ENCODE measurements around the gene SLC2A6. TPM values are rescaled to one million over a fixed set of nuclear protein-coding genes. Genes with fewer than 3 reads are reported as not detected.

Gene SLC2A6
- total RNA-seq, 6 donors from 2014 or later = 5.2 to 17.2 (median 7.5) TPM

DNA sequence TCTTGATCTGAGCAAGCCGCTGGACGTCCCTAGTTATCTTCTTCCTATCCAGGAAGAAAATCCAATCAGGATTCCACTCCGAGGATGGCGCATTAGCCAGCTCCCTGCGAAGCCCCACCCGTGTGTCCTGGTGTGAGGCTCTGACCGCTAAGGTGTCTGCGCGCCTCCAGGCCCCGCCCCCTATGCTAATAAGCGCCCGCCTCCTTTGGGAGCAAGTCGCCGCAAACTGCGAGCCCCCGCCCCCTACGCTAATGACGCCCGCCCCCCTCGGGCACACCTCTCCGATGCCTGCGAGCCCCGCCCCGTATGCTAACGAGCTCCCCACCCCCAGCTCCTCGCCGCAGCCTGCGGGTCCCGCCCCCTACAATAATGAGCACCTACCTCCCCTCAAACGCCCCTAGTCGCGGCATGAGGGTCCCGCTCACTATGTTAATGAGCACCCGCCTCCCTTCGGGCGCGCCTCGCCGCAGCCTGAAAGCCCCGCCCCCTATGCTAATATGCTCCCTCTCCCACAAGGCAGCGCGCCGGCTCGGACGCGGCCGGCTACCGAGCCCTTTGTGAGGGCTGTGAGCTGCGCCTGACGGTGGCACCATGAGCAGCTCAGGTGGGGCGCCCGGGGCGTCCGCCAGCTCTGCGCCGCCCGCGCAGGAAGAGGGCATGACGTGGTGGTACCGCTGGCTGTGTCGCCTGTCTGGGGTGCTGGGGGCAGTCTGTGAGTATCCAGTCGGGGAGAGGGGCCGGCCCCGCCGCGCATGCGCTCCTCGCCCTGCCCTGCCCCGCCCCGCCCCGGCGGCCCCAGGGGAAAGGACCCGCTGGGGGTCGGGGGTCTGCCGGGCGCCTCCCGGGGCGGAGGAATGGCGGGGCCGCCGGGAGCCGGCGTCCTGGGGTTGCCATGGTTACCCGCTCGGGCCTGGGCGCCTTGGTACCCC is 19.2 kb downstream of the SLC2A6 start, which contains the start of gene CACFD1:
TSS of gene CACFD1 (plus strand) at position 503 of the 929 bp plus-strand sequence. CDS start at position 592, 89 bp downstream.
- Histone ChIP-seq H3K4me3 (peak within 1 kb of the TSS; percentile 78 to 89 (median 86)), H3K9me3 (no peaks in the 10 kb centered on the region), H3K4me1 (peaks cover 17 to 46% (median 28%) of the 10 kb centered on the region in 4 donors), H3K36me3 (no peaks in the 10 kb centered on the region), H3K27me3 (no peaks in the 10 kb centered on the region), H3K27ac (peak within 1 kb of the TSS; percentile 91 to 96 (median 94))
- peak; percentile 93 to 95 for ATAC-seq (ENCODE audit: low FRiP score in 2 of 2)
- WGBS, 2 donors = 0% methylated on average over 1 to 29 of the region's 86 CpGs
- TF ChIP-seq, protein P1, sequence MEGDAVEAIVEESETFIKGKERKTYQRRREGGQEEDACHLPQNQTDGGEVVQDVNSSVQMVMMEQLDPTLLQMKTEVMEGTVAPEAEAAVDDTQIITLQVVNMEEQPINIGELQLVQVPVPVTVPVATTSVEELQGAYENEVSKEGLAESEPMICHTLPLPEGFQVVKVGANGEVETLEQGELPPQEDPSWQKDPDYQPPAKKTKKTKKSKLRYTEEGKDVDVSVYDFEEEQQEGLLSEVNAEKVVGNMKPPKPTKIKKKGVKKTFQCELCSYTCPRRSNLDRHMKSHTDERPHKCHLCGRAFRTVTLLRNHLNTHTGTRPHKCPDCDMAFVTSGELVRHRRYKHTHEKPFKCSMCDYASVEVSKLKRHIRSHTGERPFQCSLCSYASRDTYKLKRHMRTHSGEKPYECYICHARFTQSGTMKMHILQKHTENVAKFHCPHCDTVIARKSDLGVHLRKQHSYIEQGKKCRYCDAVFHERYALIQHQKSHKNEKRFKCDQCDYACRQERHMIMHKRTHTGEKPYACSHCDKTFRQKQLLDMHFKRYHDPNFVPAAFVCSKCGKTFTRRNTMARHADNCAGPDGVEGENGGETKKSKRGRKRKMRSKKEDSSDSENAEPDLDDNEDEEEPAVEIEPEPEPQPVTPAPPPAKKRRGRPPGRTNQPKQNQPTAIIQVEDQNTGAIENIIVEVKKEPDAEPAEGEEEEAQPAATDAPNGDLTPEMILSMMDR (IDR thresholded peaks at IDR 0.05) = peak in 1 of 6 experiments; percentile 17
- peak; percentile 51 to 89 (median 70) for TF ChIP-seq POLR2A (IDR thresholded peaks at IDR 0.05)
- no peak for TF ChIP-seq EP300 (IDR thresholded peaks at IDR 0.05)
- TF ChIP-seq POLR2AphosphoS5 (IDR thresholded peaks at IDR 0.05) = peak; percentile 71
- peak; percentile 98 for DNase-seq

DNA sequence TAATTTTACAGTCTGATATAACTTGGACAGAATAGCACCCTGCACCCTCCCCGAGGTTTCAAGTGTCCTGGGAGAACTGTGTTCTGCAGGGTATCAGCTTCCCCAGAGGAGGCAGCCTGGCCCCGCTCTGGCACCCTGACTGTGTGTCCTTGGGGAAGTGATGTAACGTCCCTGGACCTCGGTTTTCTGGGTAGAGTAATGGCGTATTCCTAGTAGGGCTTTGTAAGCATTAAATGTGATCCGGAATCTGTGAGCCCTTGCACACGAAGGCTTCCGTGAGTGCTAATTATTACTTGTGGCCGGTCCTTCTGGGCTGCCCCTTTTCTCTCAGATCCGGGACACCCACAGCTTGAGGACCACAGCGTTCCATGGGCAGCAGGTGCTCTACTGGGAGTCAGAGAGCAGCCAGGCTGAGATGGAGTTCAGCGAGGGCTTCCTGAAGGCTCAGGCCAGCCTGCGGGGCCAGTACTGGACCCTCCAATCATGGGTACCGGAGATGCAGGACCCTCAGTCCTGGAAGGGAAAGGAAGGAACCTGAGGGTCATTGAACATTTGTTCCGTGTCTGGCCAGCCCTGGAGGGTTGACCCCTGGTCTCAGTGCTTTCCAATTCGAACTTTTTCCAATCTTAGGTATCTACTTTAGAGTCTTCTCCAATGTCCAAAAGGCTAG is 20.1 kb downstream of the SLC2A6 start:
- H3K4me1 ChIP-seq = peaks cover 17 to 37% (median 23%) of the 10 kb centered on the region in 4 donors
- no peaks in the 10 kb centered on the region for H3K27me3 ChIP-seq
- H3K9me3 ChIP-seq = no peaks in the 10 kb centered on the region
- TF ChIP-seq POLR2AphosphoS5 (IDR thresholded peaks at IDR 0.05) (no peak), POLR2A (IDR thresholded peaks at IDR 0.05) (no peak), EP300 (IDR thresholded peaks at IDR 0.05) (no peak)
- TF ChIP-seq, protein P1 (IDR thresholded peaks at IDR 0.05) = no peak
- peak overlapping the region in 3 of 4 donors; percentile 78 to 89 (median 85) for H3K4me3 ChIP-seq
- ATAC-seq (ENCODE audit: low FRiP score in 2 of 2) = no peak
- WGBS, 2 donors = 72 to 78% methylated on average over 13 to 16 of the region's 16 CpGs
- DNase-seq = no peak
- H3K27ac ChIP-seq = peak overlapping the region in 2 of 4 donors; percentile 92 to 96
- no peaks in the 10 kb centered on the region for H3K36me3 ChIP-seq

DNA sequence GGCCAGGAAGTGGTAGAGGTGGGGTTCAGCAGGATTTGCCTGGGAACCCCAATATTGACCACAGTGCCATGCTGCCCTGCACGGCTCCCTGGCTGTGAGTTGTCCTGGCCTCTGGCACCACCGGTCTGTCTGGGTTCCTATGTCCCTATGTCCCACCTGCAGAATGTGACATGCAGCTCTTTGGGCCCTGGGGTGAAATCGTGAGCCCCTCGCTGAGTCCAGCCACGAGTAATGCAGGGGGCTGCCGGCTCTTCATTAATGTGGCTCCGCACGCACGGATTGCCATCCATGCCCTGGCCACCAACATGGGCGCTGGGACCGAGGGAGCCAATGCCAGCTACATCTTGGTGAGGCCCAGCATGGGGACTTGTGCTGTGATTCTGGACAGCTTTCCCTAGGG is 21.2 kb downstream of the SLC2A6 start:
- H3K4me1 ChIP-seq = peaks cover 17 to 30% (median 21%) of the 10 kb centered on the region in 4 donors
- H3K27me3 ChIP-seq = no peaks in the 10 kb centered on the region
- no peak overlapping the region for H3K4me3 ChIP-seq
- TF ChIP-seq, protein P1 (IDR thresholded peaks at IDR 0.05) = no peak
- TF ChIP-seq POLR2A (IDR thresholded peaks at IDR 0.05) (no peak), EP300 (IDR thresholded peaks at IDR 0.05) (no peak), POLR2AphosphoS5 (IDR thresholded peaks at IDR 0.05) (no peak)
- no peaks in the 10 kb centered on the region for H3K9me3 ChIP-seq
- no peak overlapping the region for H3K27ac ChIP-seq
- 96 to 99% methylated on average over 4 to 10 of the region's 11 CpGs for WGBS, 2 donors
- DNase-seq (no peak), ATAC-seq (ENCODE audit: low FRiP score in 2 of 2) (no peak)
- no peaks in the 10 kb centered on the region for H3K36me3 ChIP-seq

DNA sequence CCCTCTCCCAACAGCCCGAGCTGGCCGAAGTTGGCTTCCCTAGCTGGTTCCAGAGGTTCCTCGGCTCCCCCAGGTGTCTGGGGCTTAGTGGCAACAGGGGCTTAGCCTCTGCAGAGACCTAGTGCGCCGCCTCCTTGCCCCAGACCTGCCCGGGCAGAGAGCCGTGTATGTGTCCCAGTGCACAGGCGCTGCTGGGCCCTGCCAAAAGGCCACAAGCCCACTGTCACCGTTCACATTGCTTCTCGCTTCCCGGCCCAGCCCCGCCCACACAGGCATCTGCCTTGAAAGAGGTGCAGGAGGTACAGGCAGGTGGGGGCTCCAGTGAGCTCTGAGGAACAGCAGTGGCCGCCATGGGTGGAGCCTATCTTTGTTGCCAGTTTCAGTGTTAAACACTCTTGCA is 21.7 kb downstream of the SLC2A6 start:
- TF ChIP-seq, protein P1 (IDR thresholded peaks at IDR 0.05) = no peak
- TF ChIP-seq EP300 (IDR thresholded peaks at IDR 0.05) (no peak), POLR2AphosphoS5 (IDR thresholded peaks at IDR 0.05) (no peak), POLR2A (IDR thresholded peaks at IDR 0.05) (no peak)
- H3K4me1 ChIP-seq = peaks cover 17 to 30% (median 20%) of the 10 kb centered on the region in 4 donors
- no peak overlapping the region for H3K27ac ChIP-seq
- no peaks in the 10 kb centered on the region for H3K36me3 ChIP-seq
- H3K4me3 ChIP-seq = no peak overlapping the region
- H3K9me3 ChIP-seq = no peaks in the 10 kb centered on the region
- ATAC-seq (ENCODE audit: low FRiP score in 2 of 2) (no peak), DNase-seq (peak in 1 of 2 donors; percentile 81)
- H3K27me3 ChIP-seq = no peaks in the 10 kb centered on the region
- WGBS, 2 donors = 83 to 85% methylated on average over 6 to 10 of the region's 13 CpGs
